ENCODE results near the gene CXXC4.

The CXXC4 gene

GRCh38 chr4:104421566-104421965, 73.1 kb downstream of the CXXC4 start:
- DNase-seq: peak in 2 of 51 donors; percentile 24 to 33

- DNase-seq: peak in 2 of 51 donors; percentile 37 to 52
Measured at GRCh38 chr4:104420766-104421165, 73.9 kb downstream of the CXXC4 start.
